HepG2 (cell line): Measurements from ENCODE around the gene MPIG6B. TPM values are rescaled to one million over a fixed set of nuclear protein-coding genes. Genes with fewer than 3 reads are reported as not detected.
A peak's percentile ranks its signal among the peaks of the same experiment; 100 is the strongest.
"Not testable (repeated sequence)": the region's sequence is repeated elsewhere in the genome, so short reads cannot be mapped to it uniquely, and the experiment has no call there.

Experiments used
- ATAC-seq: fragments of 200-7000 bp; cut with Tn5 transposase; 3 replicates; pipeline ENCODE4 v1.9.1; 2020; ENCODE audit warnings: mild to moderate bottlenecking, moderate library complexity
- BruUV-seq: library from RNA; stranded (reverse); fragments of 400-500 nt; replicated peaks from 2 replicates; lab custom pipeline; 2021; lab: Mats Ljungman, UMichigan
- CTCF ChIA-PET: fragments of 300-600 bp; formaldehyde crosslinking; extraction: SDS; loops from one replicate; lab custom pipeline; 2021; ENCODE audit warnings: low total read pairs, inconsistent platforms, low intra/inter-chr PET ratio; lab: Yijun Ruan, JAX
- POLR2A ChIA-PET: fragments of 350-600 bp; sonication (Branson Sonifier 250); formaldehyde crosslinking; loops from one replicate; lab custom pipeline; 2020; ENCODE audit warnings: antibody characterized with exemption, inconsistent platforms; lab: Yijun Ruan, JAX
- DNase-seq: peaks from one replicate; pipeline ENCODE4 v3.0.0-alpha.2; 2015; ENCODE audit warnings: low spot score
- FAIRE-seq: peaks from 3 replicates; lab custom pipeline; 2011; peaks lifted over from hg19 to GRCh38; lab: Jason Lieb, UNC
- H2AFZ ChIP-seq: one replicate; pipeline ENCODE4 v1.6.1; 2011; ENCODE audit warnings: low read length, inconsistent platforms
- H3K27ac ChIP-seq: fragments of 300-600 bp; 3 replicates; pipeline ENCODE4 v1.8.0; 2011; ENCODE audit warnings: mixed run types, mild to moderate bottlenecking, mixed read lengths, low read length, inconsistent platforms; ENCODE audit not compliant: insufficient read depth; ENCODE audit errors: extremely low read length
- H3K27me3 ChIP-seq, 2 experiments: fragments of 200-600 bp in 1 of 2; 2 replicates in 1 of 2; 3 replicates in 1 of 2; pipeline versions ENCODE4 v1.6.0 to v1.8.0; 2011; ENCODE audit warnings: low read length in 2 of 2, mild to moderate bottlenecking in 2 of 2, moderate library complexity in 2 of 2, inconsistent platforms in 1 of 2; ENCODE audit not compliant: insufficient read depth in 2 of 2, control insufficient read depth in 1 of 2
- H3K36me3 ChIP-seq, 2 experiments: fragments of 200-600 bp in 1 of 2; replicated peaks in 1 of 2; 2 replicates in 1 of 2; 3 replicates in 1 of 2; pipeline versions ENCODE4 v1.5.1 to v1.8.0; 2011; ENCODE audit warnings: low read length in 2 of 2, inconsistent platforms in 1 of 2; ENCODE audit not compliant: insufficient read depth in 2 of 2, control insufficient read depth in 1 of 2
- H3K4me1 ChIP-seq: 2 replicates; pipeline ENCODE4 v1.5.1; 2012; ENCODE audit warnings: low read length, inconsistent platforms; ENCODE audit not compliant: insufficient read depth
- H3K4me2 ChIP-seq: 2 replicates; pipeline ENCODE4 v1.6.0; 2011; ENCODE audit warnings: low read depth, low read length, inconsistent platforms
- H3K4me3 ChIP-seq, 3 experiments: fragments of 200-600 bp in 1 of 3; sonication (generic), shearing (Covaris generic) in 1 of 3; replicated peaks in 1 of 3; 2 replicates each; pipeline ENCODE4 v1.5.1; 2011 to 2016; ENCODE audit warnings: low read length in 3 of 3, inconsistent platforms in 2 of 3, low read depth in 2 of 3, mild to moderate bottlenecking in 2 of 3, control low read depth in 1 of 3, mixed read lengths in 1 of 3; ENCODE audit not compliant: insufficient read depth in 1 of 3
- H3K79me2 ChIP-seq: one replicate; pipeline ENCODE4 v1.6.1; 2011; ENCODE audit warnings: low read length, inconsistent platforms; ENCODE audit not compliant: insufficient read depth
- H3K9ac ChIP-seq: 2 replicates; pipeline ENCODE4 v1.6.0; 2011; ENCODE audit warnings: mild to moderate bottlenecking, low read depth, low read length, inconsistent platforms; ENCODE audit not compliant: insufficient read depth
- H3K9me3 ChIP-seq: 2 replicates; pipeline ENCODE4 v1.5.1; 2012; ENCODE audit warnings: mild to moderate bottlenecking, low read length
- H4K20me1 ChIP-seq: 2 replicates; pipeline ENCODE4 v1.6.0; 2011; ENCODE audit warnings: inconsistent platforms, mild to moderate bottlenecking, low read length, moderate library complexity; ENCODE audit not compliant: insufficient read depth
- CEBPG ChIP-seq: IDR thresholded peaks from 2 replicates; pipeline ENCODE4 v1.6.1; 2016
- ZNF292 ChIP-seq: sonication (generic); formaldehyde crosslinking; IDR thresholded peaks from 2 replicates; pipeline ENCODE4 v1.8.1; 2022; ENCODE audit warnings: mild to moderate bottlenecking, low read depth, missing genetic modification reagents, borderline replicate concordance
- WGBS: methylation state at CpG from one replicate; pipeline ENCODE4 v1.1.6; 2017; ENCODE audit warnings: low lambda C conversion rate; 5-methylcytosine and 5-hydroxymethylcytosine counted together
- in situ Hi-C: cut with HindIII; loops from 2 replicates; pipeline ENCODE4 v1.10.0; 2017; ENCODE audit warnings: low pct_unique_long_range_greater_than_20kb; ENCODE audit not compliant: extremely low pct_ligation_motif_present
- intact Hi-C: fragments of 100-400 bp; cut with micrococcal nuclease; formaldehyde crosslinking; loops from one replicate; pipeline ENCODE4 v1.10.0; 2022; ENCODE audit not compliant: unreplicated experiment
- polyA plus RNA-seq, 8 experiments: library from polyadenylated mRNA; depleted of rRNA in 3 of 8; stranded (reverse) in 7 of 8; unstranded in 1 of 8; fragments of >200 nt; fragmentation: Illumina TruSeq in 4 of 8; extraction: Trizol in 4 of 8; gene quantifications; 2 replicates each; pipeline versions ENCODE4 v1.2.1 to v1.2.3, GENCODE V29; 2011 to 2016; ENCODE audit warnings: low read depth in 4 of 8, missing spikeins in 1 of 8, mixed read lengths in 1 of 8; ENCODE audit not compliant: insufficient read depth in 1 of 8
- total RNA-seq, 5 experiments: library from RNA; depleted of rRNA; stranded (reverse); fragments of >200 nt; fragmentation: Illumina TruSeq; extraction: Trizol; gene quantifications; 2 replicates each; pipeline ENCODE4 v1.2.3, GENCODE V29; 2016; ENCODE audit warnings: low read depth in 1 of 5
- TF ChIP-seq, protein P1 (sequence below): sonication (generic); formaldehyde crosslinking; IDR thresholded peaks from 2 replicates; pipeline ENCODE4 v1.5.0; 2020; ENCODE audit warnings: mild to moderate bottlenecking, missing genetic modification reagents
- TF ChIP-seq, protein P2 (sequence below): sonication (generic); formaldehyde crosslinking; IDR thresholded peaks from 2 replicates; pipeline ENCODE4 v1.4.0; 2020; ENCODE audit warnings: missing genetic modification reagents, mild to moderate bottlenecking, borderline replicate concordance

The MPIG6B gene
- total and polyA plus RNA-seq, 2 of the 13 experiments (the other 11 are each of a cell fraction or from before 2014, with no cell fraction given): not detected

DNA sequence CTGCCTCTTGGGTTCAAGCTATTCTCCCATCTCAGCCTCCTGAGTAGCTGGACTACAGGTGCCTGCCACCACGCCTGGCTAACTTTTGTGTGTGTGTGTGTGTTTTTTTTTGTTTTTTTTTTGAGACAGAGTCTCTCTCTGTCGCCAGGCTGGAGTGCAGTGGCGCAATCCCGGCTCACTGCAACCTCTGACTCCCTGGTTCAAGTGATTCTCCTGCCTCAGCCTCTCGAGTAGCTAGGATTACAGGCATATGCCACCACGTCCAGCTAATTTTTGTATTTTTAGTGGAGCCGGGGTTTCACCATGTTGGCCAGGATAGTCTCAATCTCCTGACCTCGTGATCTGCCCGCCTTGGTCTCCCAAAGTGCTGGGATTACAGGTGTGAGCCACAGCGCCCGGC lies 14.0 kb upstream of the MPIG6B start:
- TF ChIP-seq, protein P1, sequence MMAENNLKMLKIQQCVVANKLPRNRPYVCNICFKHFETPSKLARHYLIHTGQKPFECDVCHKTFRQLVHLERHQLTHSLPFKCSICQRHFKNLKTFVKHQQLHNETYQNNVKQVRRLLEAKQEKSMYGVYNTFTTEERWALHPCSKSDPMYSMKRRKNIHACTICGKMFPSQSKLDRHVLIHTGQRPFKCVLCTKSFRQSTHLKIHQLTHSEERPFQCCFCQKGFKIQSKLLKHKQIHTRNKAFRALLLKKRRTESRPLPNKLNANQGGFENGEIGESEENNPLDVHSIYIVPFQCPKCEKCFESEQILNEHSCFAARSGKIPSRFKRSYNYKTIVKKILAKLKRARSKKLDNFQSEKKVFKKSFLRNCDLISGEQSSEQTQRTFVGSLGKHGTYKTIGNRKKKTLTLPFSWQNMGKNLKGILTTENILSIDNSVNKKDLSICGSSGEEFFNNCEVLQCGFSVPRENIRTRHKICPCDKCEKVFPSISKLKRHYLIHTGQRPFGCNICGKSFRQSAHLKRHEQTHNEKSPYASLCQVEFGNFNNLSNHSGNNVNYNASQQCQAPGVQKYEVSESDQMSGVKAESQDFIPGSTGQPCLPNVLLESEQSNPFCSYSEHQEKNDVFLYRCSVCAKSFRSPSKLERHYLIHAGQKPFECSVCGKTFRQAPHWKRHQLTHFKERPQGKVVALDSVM (CRISPR knock-in tag): 0 out of 2 replicates have a peak, but pooled peaks have one; percentile 57
- TF ChIP-seq, protein P2, sequence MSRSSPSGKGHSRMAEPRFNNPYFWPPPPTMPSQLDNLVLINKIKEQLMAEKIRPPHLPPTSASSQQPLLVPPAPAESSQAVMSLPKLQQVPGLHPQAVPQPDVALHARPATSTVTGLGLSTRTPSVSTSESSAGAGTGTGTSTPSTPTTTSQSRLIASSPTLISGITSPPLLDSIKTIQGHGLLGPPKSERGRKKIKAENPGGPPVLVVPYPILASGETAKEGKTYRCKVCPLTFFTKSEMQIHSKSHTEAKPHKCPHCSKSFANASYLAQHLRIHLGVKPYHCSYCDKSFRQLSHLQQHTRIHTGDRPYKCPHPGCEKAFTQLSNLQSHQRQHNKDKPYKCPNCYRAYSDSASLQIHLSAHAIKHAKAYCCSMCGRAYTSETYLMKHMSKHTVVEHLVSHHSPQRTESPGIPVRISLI (CRISPR knock-in tag): peak; percentile 71; the same call in 1 of the 2 replicates
- TF ChIP-seq CEBPG (CRISPR knock-in tag) (peak; percentile 64), ZNF292 (0 out of 2 replicates have a peak, but pooled peaks have one; percentile 32)
- H4K20me1 ChIP-seq, H3K9me3 ChIP-seq, FAIRE-seq, H3K9ac ChIP-seq, H3K4me2 ChIP-seq, BruUV-seq, H3K79me2 ChIP-seq, ATAC-seq, in situ Hi-C loops, DNase-seq, H3K36me3 ChIP-seq, intact Hi-C loops, CTCF ChIA-PET, H3K4me3 ChIP-seq, H2AFZ ChIP-seq, H3K27ac ChIP-seq: not testable (repeated sequence)
- 25% methylated on average over 11 of the region's 11 CpGs for WGBS
- POLR2A ChIA-PET: interaction anchor here (1.1 kb wide), 1 partner anchor 57 kb away, joined by 4 read pairs; no protein-coding TSS in a partner anchor
- Histone ChIP-seq H3K4me1 (peaks cover 21% of the 10 kb centered on the region), H3K27me3 (peaks cover 9 to 36% of the 10 kb centered on the region in 2 experiments; a peak in 3 of 5 replicates)
